ENCODE measurements around the gene PPP1R18. TPM values are rescaled to one million over a fixed set of nuclear protein-coding genes. Genes with fewer than 3 reads are reported as not detected.

Gene PPP1R18
- total RNA-seq (2022; extraction: Qiagen RNA extraction; ENCODE audit: low read depth), result 41.1 to 45.8 TPM (median 42.7 TPM) in 5 replicates

GRCh38 chr6:30686009-30686907 is at the start of gene PPP1R18:
TSS of gene PPP1R18 (minus strand) at chr6:30686645. CDS start at chr6:30686018, 627 bp downstream.

GRCh38 chr6:30719791-30720737 is 33.6 kb upstream of the PPP1R18 start, which contains the start of gene TUBB:
TSS of gene TUBB (plus strand) at chr6:30720352. CDS start at chr6:30720507, 155 bp downstream.

GRCh38 chr6:30717129-30717844 is 30.8 kb upstream of the PPP1R18 start, which contains the start of gene MDC1:
TSS of gene MDC1 (minus strand) at chr6:30717281. CDS start at chr6:30715175, 2,106 bp downstream.

GRCh38 chr6:30690403-30691207 is 4.2 kb upstream of the PPP1R18 start, which contains the start of gene NRM:
TSS of gene NRM (minus strand) at chr6:30690984. CDS start at chr6:30690974, 10 bp downstream.

GRCh38 chr6:30672445-30673253 is 13.8 kb downstream of the PPP1R18 start, which contains the start of gene DHX16:
TSS of gene DHX16 (minus strand) at chr6:30673006. CDS start at chr6:30672841, 165 bp downstream.

GRCh38 chr6:30646450-30647241 is 39.8 kb downstream of the PPP1R18 start, which contains the start of gene C6orf136:
TSS of gene C6orf136 (plus strand) at chr6:30647133. CDS start at chr6:30647232, 99 bp downstream.

GRCh38 chr6:30626484-30627366 is 59.7 kb downstream of the PPP1R18 start, which contains the start of gene ATAT1:
TSS of gene ATAT1 (plus strand) at chr6:30626874.

Other genes with a start within 250 kb of the PPP1R18 start
- 60.5 to 67.0 TPM (median 61.0 TPM) in 5 replicates for gene HLA-E, start 197.1 kb downstream of the PPP1R18 start, total RNA-seq (2022; extraction: Qiagen RNA extraction; ENCODE audit: low read depth)
- 26.4 to 35.9 TPM (median 35.3 TPM) in 5 replicates for gene GNL1, start 130.2 kb downstream of the PPP1R18 start, total RNA-seq (2022; extraction: Qiagen RNA extraction; ENCODE audit: low read depth)
- gene PRR3, start 129.3 kb downstream of the PPP1R18 start, total RNA-seq (2022; extraction: Qiagen RNA extraction; ENCODE audit: low read depth), result 15.3 to 16.8 TPM (median 16.2 TPM) in 5 replicates
- gene ABCF1, start 115.2 kb downstream of the PPP1R18 start, total RNA-seq (2022; extraction: Qiagen RNA extraction; ENCODE audit: low read depth), result 46.8 to 53.5 TPM (median 48.8 TPM) in 5 replicates
- gene PPP1R10, start 69.4 kb downstream of the PPP1R18 start, total RNA-seq (2022; extraction: Qiagen RNA extraction; ENCODE audit: low read depth), result 28.2 to 45.7 TPM (median 30.2 TPM) in 5 replicates
- gene MRPS18B, start 68.8 kb downstream of the PPP1R18 start, total RNA-seq (2022; extraction: Qiagen RNA extraction; ENCODE audit: low read depth), result 68.5 to 99.0 TPM (median 70.9 TPM) in 5 replicates
- gene ATAT1, start 59.8 kb downstream of the PPP1R18 start, total RNA-seq (2022; extraction: Qiagen RNA extraction; ENCODE audit: low read depth), result 4.4 to 6.1 TPM (median 5.5 TPM) in 5 replicates
- gene C6orf136, start 39.5 kb downstream of the PPP1R18 start, total RNA-seq (2022; extraction: Qiagen RNA extraction; ENCODE audit: low read depth), result 9.9 to 15.6 TPM (median 13.1 TPM) in 5 replicates
- 25.2 to 28.6 TPM (median 27.3 TPM) in 5 replicates for gene DHX16, start 13.6 kb downstream of the PPP1R18 start, total RNA-seq (2022; extraction: Qiagen RNA extraction; ENCODE audit: low read depth)
- gene NRM, start 4.3 kb upstream of the PPP1R18 start, total RNA-seq (2022; extraction: Qiagen RNA extraction; ENCODE audit: low read depth), result 20.5 to 30.6 TPM (median 26.1 TPM) in 5 replicates
- gene MDC1, start 30.6 kb upstream of the PPP1R18 start, total RNA-seq (2022; extraction: Qiagen RNA extraction; ENCODE audit: low read depth), result 14.8 to 21.4 TPM (median 16.4 TPM) in 5 replicates
- 773 to 946 TPM (median 885 TPM) in 5 replicates for gene TUBB, start 33.7 kb upstream of the PPP1R18 start, total RNA-seq (2022; extraction: Qiagen RNA extraction; ENCODE audit: low read depth)
- 79.1 to 93.4 TPM (median 90.3 TPM) in 5 replicates for gene FLOT1, start 56.0 kb upstream of the PPP1R18 start, total RNA-seq (2022; extraction: Qiagen RNA extraction; ENCODE audit: low read depth)
- gene IER3, start 57.9 kb upstream of the PPP1R18 start, total RNA-seq (2022; extraction: Qiagen RNA extraction; ENCODE audit: low read depth), result 66.7 to 100 TPM (median 95.1 TPM) in 5 replicates
- gene DDR1, start 197.9 kb upstream of the PPP1R18 start, total RNA-seq (2022; extraction: Qiagen RNA extraction; ENCODE audit: low read depth), result 52.0 to 64.5 TPM (median 60.6 TPM) in 5 replicates
- 18.6 to 23.4 TPM (median 19.9 TPM) in 5 replicates for gene GTF2H4, start 221.6 kb upstream of the PPP1R18 start, total RNA-seq (2022; extraction: Qiagen RNA extraction; ENCODE audit: low read depth)
- 11.0 to 15.5 TPM (median 13.3 TPM) in 5 replicates for gene VARS2, start 227.6 kb upstream of the PPP1R18 start, total RNA-seq (2022; extraction: Qiagen RNA extraction; ENCODE audit: low read depth)
- gene SFTA2, start 245.5 kb upstream of the PPP1R18 start, total RNA-seq (2022; extraction: Qiagen RNA extraction; ENCODE audit: low read depth), result not detected in 5 replicates

Measured in A549 treated with GW870086 at 1 μM for 4 hours (cell line).